ENCODE results near the gene SFPQ.
"Not testable (repeated sequence)": the region's sequence is repeated elsewhere in the genome, so short reads cannot be mapped to it uniquely, and the experiment has no call there.

SFPQ gene

GRCh38 chr1:35143737-35144508, 49.0 kb downstream of the SFPQ start:
- DNase-seq (ENCODE audit: low spot score): no peak

- DNase-seq (ENCODE audit: low spot score): not testable (repeated sequence)
Measured at GRCh38 chr1:35142728-35143127, 50.2 kb downstream of the SFPQ start.

- not testable (repeated sequence) for DNase-seq (ENCODE audit: low spot score)
Measured at GRCh38 chr1:35142294-35142693, 50.7 kb downstream of the SFPQ start.

GRCh38 chr1:35137590-35137989, 55.4 kb downstream of the SFPQ start:
- not testable (repeated sequence) for DNase-seq (ENCODE audit: low spot score)

GRCh38 chr1:35136780-35137179, 56.2 kb downstream of the SFPQ start:
- DNase-seq (ENCODE audit: low spot score): no peak
